K562 (cell line): Measurements from ENCODE around the gene ZNF296. TPM values are rescaled to one million over a fixed set of nuclear protein-coding genes. Genes with fewer than 3 reads are reported as not detected.

Source experiments
- AFF4 ChIP-seq: sonication (generic); formaldehyde crosslinking; IDR thresholded peaks from 2 replicates; pipeline ENCODE4 v1.8.0; 2023; ENCODE audit warnings: mild to moderate bottlenecking, missing genetic modification reagents
- GABPB1 ChIP-seq: sonication (generic); formaldehyde crosslinking; IDR thresholded peaks from 2 replicates; pipeline ENCODE4 v1.8.0; 2022; ENCODE audit warnings: mild to moderate bottlenecking, missing genetic modification reagents
- LARP7 ChIP-seq: fragments of 450-650 bp; IDR thresholded peaks from 2 replicates; pipeline ENCODE4 v1.6.1; 2016
- NR1H2 ChIP-seq: sonication (generic); formaldehyde crosslinking; IDR thresholded peaks from 2 replicates; pipeline ENCODE4 v1.4.0; 2020; ENCODE audit warnings: mild to moderate bottlenecking, missing genetic modification reagents
- NRF1 ChIP-seq, 2 experiments: fragments of 450-650 bp; IDR thresholded peaks in 1 of 2; conservative IDR thresholded peaks in 1 of 2; 2 replicates each; pipeline ENCODE4 v1.6.1; 2014; ENCODE audit warnings: mild to moderate bottlenecking in 2 of 2
- PKNOX1 ChIP-seq: fragments of 450-650 bp; IDR thresholded peaks from 2 replicates; pipeline ENCODE4 v1.6.1; 2016
- PURB ChIP-seq: sonication (generic); formaldehyde crosslinking; IDR thresholded peaks from 2 replicates; pipeline ENCODE4 v1.9.0; 2021; ENCODE audit warnings: low read depth, mild to moderate bottlenecking, missing genetic modification reagents
- SMAD3 ChIP-seq: fragments of 450-650 bp; formaldehyde crosslinking; conservative IDR thresholded peaks from 2 replicates; pipeline ENCODE4 v1.4.0; 2020; ENCODE audit warnings: mild to moderate bottlenecking
- TBL1XR1 ChIP-seq, 2 experiments: IDR thresholded peaks; 2 replicates each; pipeline ENCODE4 v1.6.1; 2012; ENCODE audit warnings: improper control_type of control experiment in 2 of 2, low read length in 2 of 2, mild to moderate bottlenecking in 1 of 2
- ZFP1 ChIP-seq: fragments of 450-650 bp; formaldehyde crosslinking; IDR thresholded peaks from 2 replicates; pipeline ENCODE4 v1.4.0; 2020; ENCODE audit warnings: mild to moderate bottlenecking, mixed read lengths
- ZFPM2 ChIP-seq: fragments of 250-450 bp; sonication (Bioruptor Pico); IDR thresholded peaks from 2 replicates; pipeline ENCODE4 v1.5.1; 2022; ENCODE audit warnings: mild to moderate bottlenecking
- ZNF23 ChIP-seq: fragments of 250-450 bp; sonication (Bioruptor Pico); IDR thresholded peaks from 2 replicates; pipeline ENCODE4 v1.4.0; 2020; ENCODE audit warnings: mild to moderate bottlenecking
- ZNF3 ChIP-seq: fragments of 250-450 bp; sonication (Bioruptor Pico); IDR thresholded peaks from 2 replicates; pipeline ENCODE4 v1.5.0; 2021; ENCODE audit warnings: mild to moderate bottlenecking, moderate library complexity
- ZNF511 ChIP-seq: sonication (generic); formaldehyde crosslinking; IDR thresholded peaks from 2 replicates; pipeline ENCODE4 v1.8.0; 2022; ENCODE audit warnings: mild to moderate bottlenecking, missing genetic modification reagents
- ZNF609 ChIP-seq: sonication (generic); formaldehyde crosslinking; IDR thresholded peaks from 2 replicates; pipeline ENCODE4 v1.8.1; 2023; ENCODE audit warnings: missing genetic modification reagents, mild to moderate bottlenecking, borderline replicate concordance
- ZNF79 ChIP-seq: fragments of 250-450 bp; sonication (Bioruptor Pico); IDR thresholded peaks from 2 replicates; pipeline ENCODE4 v1.4.0; 2020; ENCODE audit warnings: low read depth, mild to moderate bottlenecking, moderate library complexity
- polyA plus RNA-seq, 8 experiments: library from polyadenylated mRNA; depleted of rRNA in 4 of 8; stranded (reverse) in 5 of 8; unstranded in 3 of 8; fragments of >200 nt; fragmentation: Nextera tagmentation in 2 of 8; fragmentation: Illumina TruSeq in 1 of 8; extraction: Ambion mirVana in 2 of 8; extraction: Trizol in 1 of 8; gene quantifications; 2 replicates each; pipeline versions ENCODE4 v1.2.1 to v1.2.3, GENCODE V29; 2011 to 2014; ENCODE audit warnings: inconsistent platforms in 1 of 8, missing spikeins in 1 of 8
- total RNA-seq, 7 experiments: library from RNA; depleted of rRNA in 6 of 7; stranded (reverse); fragments of >200 nt in 6 of 7; fragmentation: Illumina TruSeq in 2 of 7; extraction: Trizol in 2 of 7; gene quantifications; 2 replicates each; pipeline versions ENCODE4 v1.2.1 to v1.2.3, GENCODE V29; 2011 to 2021; ENCODE audit warnings: low replicate concordance in 1 of 7

The ZNF296 gene
- total and polyA plus RNA-seq, 9 of the 15 experiments (the other 6 are each of a cell fraction or from before 2014, with no cell fraction given), result 0.03 to 8.8 (median 0.47) TPM; not detected in 1

- TF ChIP-seq ZNF609 (no peak), SMAD3 (no peak), PURB (CRISPR knock-in tag) (no peak), ZFP1 (no peak), AFF4 (CRISPR knock-in tag) (no peak), TBL1XR1 (IDR thresholded peaks at IDR 0.05; ENCODE audit: low read length in 2 of 2) (no peak), LARP7 (no peak), ZFPM2 (CRISPR knock-in tag) (no peak), ZNF79 (CRISPR knock-in tag) (no peak), GABPB1 (CRISPR knock-in tag) (no peak), ZNF3 (CRISPR knock-in tag) (no peak), NRF1 (conservative IDR thresholded peaks at IDR 0.05 in 1 of 2, IDR thresholded peaks at IDR 0.05 in 1 of 2) (peak; percentile 53 to 67), ZNF23 (no peak), PKNOX1 (no peak), ZNF511 (CRISPR knock-in tag) (no peak), NR1H2 (no peak)
Observed at GRCh38 chr19:45091031-45091923, 15.0 kb upstream of the ZNF296 start (continued).
